K562 (cell line): ENCODE data around the gene DCAF6. TPM values are rescaled to one million over a fixed set of nuclear protein-coding genes. Genes with fewer than 3 reads are reported as not detected.

Source experiments
- ATAC-seq: fragments of 200-7000 bp; cut with Tn5 transposase; 3 replicates; pipeline ENCODE4 v1.9.1; 2020; ENCODE audit warnings: moderate library complexity
- BruUV-seq: library from RNA; stranded (reverse); fragments of 400-500 nt; replicated peaks from 2 replicates; lab custom pipeline; 2021; lab: Mats Ljungman, UMichigan
- CTCF ChIA-PET: fragments of 300-600 bp; formaldehyde crosslinking; extraction: SDS; loops from one replicate; lab custom pipeline; 2021; ENCODE audit warnings: low intra/inter-chr PET ratio; lab: Yijun Ruan, JAX
- POLR2A ChIA-PET: fragments of 300-600, 350-650 bp; sonication (Branson Sonifier 250); formaldehyde crosslinking; extraction: SDS; loops from one replicate; lab custom pipeline; 2021; ENCODE audit warnings: antibody characterized with exemption, inconsistent platforms; lab: Yijun Ruan, JAX
- DNase-seq, 4 experiments: peaks; one replicate each; pipeline versions ENCODE4 v3.0.0 to v3.0.0-alpha.2; 2011 to 2018; ENCODE audit warnings: low spot score in 3 of 4, mixed read lengths in 3 of 4; ENCODE audit errors: extremely low read depth in 1 of 4
- FAIRE-seq: peaks from 2 replicates; lab custom pipeline; 2011; peaks lifted over from hg19 to GRCh38; lab: Jason Lieb, UNC
- H2AFZ ChIP-seq: 2 replicates; pipeline ENCODE4 v1.6.0; 2011; ENCODE audit warnings: low read depth, low read length, control low read depth, inconsistent platforms
- H3K27ac ChIP-seq: fragments of 200-600 bp; 3 replicates; pipeline ENCODE4 v1.8.0; 2011; ENCODE audit warnings: low read depth, mild to moderate bottlenecking, control low read depth, inconsistent platforms, low read length, moderate library complexity, mixed read lengths; ENCODE audit errors: extremely low read depth
- H3K27me3 ChIP-seq, 2 experiments: fragments of 300-600 bp in 1 of 2; 2 replicates in 1 of 2; 3 replicates in 1 of 2; pipeline versions ENCODE4 v1.6.0 to v1.8.0; 2011; ENCODE audit warnings: inconsistent platforms in 2 of 2, low read length in 2 of 2, mild to moderate bottlenecking in 1 of 2, mixed read lengths in 1 of 2, moderate library complexity in 1 of 2; ENCODE audit not compliant: control insufficient read depth in 2 of 2, insufficient read depth in 2 of 2
- H3K36me3 ChIP-seq: fragments of 300-600 bp; 3 replicates; pipeline ENCODE4 v1.8.0; 2011; ENCODE audit warnings: mild to moderate bottlenecking, low read length, inconsistent platforms; ENCODE audit not compliant: control insufficient read depth, insufficient read depth
- H3K4me1 ChIP-seq, 2 experiments: fragments of 200-600 bp in 1 of 2; replicated peaks in 1 of 2; 2 replicates in 1 of 2; 3 replicates in 1 of 2; pipeline versions ENCODE4 v1.5.1 to v1.8.0; 2011; ENCODE audit warnings: inconsistent platforms in 2 of 2, low read length in 2 of 2, mild to moderate bottlenecking in 1 of 2, mixed read lengths in 1 of 2, moderate library complexity in 1 of 2; ENCODE audit not compliant: control insufficient read depth in 2 of 2, insufficient read depth in 2 of 2
- H3K4me2 ChIP-seq: 2 replicates; pipeline ENCODE4 v1.6.1; 2011; ENCODE audit warnings: low read length, control low read depth, inconsistent platforms, mixed read lengths; ENCODE audit not compliant: insufficient read depth
- H3K4me3 ChIP-seq: fragments of 200-600 bp; sonication (generic), shearing (Covaris generic); 2 replicates; pipeline ENCODE4 v1.5.1; 2016; ENCODE audit warnings: control low read depth, inconsistent platforms
- H3K79me2 ChIP-seq: fragments of 200-600 bp; 3 replicates; pipeline ENCODE4 v1.8.0; 2011; ENCODE audit warnings: low read length, inconsistent platforms; ENCODE audit not compliant: control insufficient read depth, insufficient read depth
- H3K9ac ChIP-seq, 2 experiments: 2 replicates each; pipeline versions ENCODE4 v1.6.0 to v1.6.1; 2011; ENCODE audit warnings: low read depth in 2 of 2, low read length in 2 of 2, control low read depth in 1 of 2, inconsistent platforms in 1 of 2, mild to moderate bottlenecking in 1 of 2, mixed read lengths in 1 of 2; ENCODE audit not compliant: insufficient read depth in 1 of 2
- H3K9me1 ChIP-seq: one replicate; pipeline ENCODE4 v1.6.0; 2011; ENCODE audit warnings: inconsistent platforms, mild to moderate bottlenecking, low read length, moderate library complexity; ENCODE audit not compliant: control insufficient read depth, insufficient read depth
- H3K9me3 ChIP-seq: replicated peaks from 2 replicates; pipeline ENCODE4 v1.5.1; 2011; ENCODE audit warnings: low read depth, low read length, inconsistent platforms; ENCODE audit not compliant: control insufficient read depth, insufficient read depth
- H4K20me1 ChIP-seq: replicated peaks from 2 replicates; pipeline ENCODE4 v1.6.1; 2011; ENCODE audit warnings: low read length, inconsistent platforms, mixed read lengths; ENCODE audit not compliant: control insufficient read depth, insufficient read depth
- ATF3 ChIP-seq, 2 experiments: fragments of 450-650 bp in 1 of 2; sonication (generic) in 1 of 2; formaldehyde crosslinking in 1 of 2; IDR thresholded peaks in 1 of 2; conservative IDR thresholded peaks in 1 of 2; 2 replicates each; pipeline versions ENCODE4 v1.6.1 to v1.8.1; 2016 to 2023; ENCODE audit warnings: mild to moderate bottlenecking in 2 of 2, moderate library complexity in 2 of 2, inconsistent platforms in 1 of 2, missing genetic modification reagents in 1 of 2
- FOSL1 ChIP-seq: fragments of 200-800 bp; sonication (Bioruptor generic); conservative IDR thresholded peaks from 2 replicates; pipeline ENCODE4 v1.6.1; 2016; ENCODE audit warnings: missing genetic modification characterization, missing compliant biosample characterization
- GABPA ChIP-seq: fragments of 200-800 bp; sonication (Bioruptor generic); conservative IDR thresholded peaks from 2 replicates; pipeline ENCODE4 v1.6.1; 2016; ENCODE audit warnings: low read depth, missing genetic modification characterization, missing compliant biosample characterization
- GABPB2 ChIP-seq: fragments of 250-450 bp; sonication (Bioruptor Pico); conservative IDR thresholded peaks from 2 replicates; pipeline ENCODE4 v1.5.1; 2021; ENCODE audit warnings: mild to moderate bottlenecking
- RBM17 ChIP-seq: fragments of 200-400 bp; formaldehyde crosslinking; IDR thresholded peaks from 2 replicates; pipeline ENCODE4 v1.6.1; 2017; ENCODE audit warnings: low read depth, mild to moderate bottlenecking, low read length, borderline replicate concordance
- TCF3 ChIP-seq: sonication (generic); formaldehyde crosslinking; IDR thresholded peaks from 2 replicates; pipeline ENCODE4 v1.4.0; 2020; ENCODE audit warnings: mild to moderate bottlenecking, missing genetic modification reagents
- WGBS: fragments of 100-300 bp; shearing (Covaris generic); methylation state at CpG from one replicate; pipeline ENCODE4 v1.1.6; 2016; ENCODE audit warnings: low coverage, mixed read lengths; ENCODE audit not compliant: insufficient coverage; ENCODE audit errors: missing lambda C conversion rate; 5-methylcytosine and 5-hydroxymethylcytosine counted together
- in situ Hi-C: fragments of 300-500 bp; cut with MboI; formaldehyde crosslinking; loops from 4 replicates; pipeline ENCODE4 v1.15.0; 2018; ENCODE audit warnings: inconsistent platforms, mixed read lengths
- intact Hi-C: fragments of 100-400 bp; cut with micrococcal nuclease; formaldehyde crosslinking; loops from 2 replicates; pipeline ENCODE4 v1.14.2; 2022
- polyA plus RNA-seq, 8 experiments: library from polyadenylated mRNA; depleted of rRNA in 4 of 8; stranded (reverse) in 5 of 8; unstranded in 3 of 8; fragments of >200 nt; fragmentation: Nextera tagmentation in 2 of 8; fragmentation: Illumina TruSeq in 1 of 8; extraction: Ambion mirVana in 2 of 8; extraction: Trizol in 1 of 8; gene quantifications; 2 replicates each; pipeline versions ENCODE4 v1.2.1 to v1.2.3, GENCODE V29; 2011 to 2014; ENCODE audit warnings: inconsistent platforms in 1 of 8, missing spikeins in 1 of 8
- total RNA-seq, 7 experiments: library from RNA; depleted of rRNA in 6 of 7; stranded (reverse); fragments of >200 nt in 6 of 7; fragmentation: Illumina TruSeq in 2 of 7; extraction: Trizol in 2 of 7; gene quantifications; 2 replicates each; pipeline versions ENCODE4 v1.2.1 to v1.2.3, GENCODE V29; 2011 to 2021; ENCODE audit warnings: low replicate concordance in 1 of 7
- TF ChIP-seq, protein P1 (sequence below): fragments of 450-650 bp; IDR thresholded peaks from 2 replicates; pipeline ENCODE4 v1.7.1; 2018; ENCODE audit warnings: mild to moderate bottlenecking, low read depth; ENCODE audit not compliant: partially characterized antibody

Gene DCAF6
- total and polyA plus RNA-seq, 9 of the 15 experiments (the other 6 are each of a cell fraction or from before 2014, with no cell fraction given): 19.1 to 102 (median 46.3) TPM

GRCh38 chr1:168065506-168065905, 129.0 kb downstream of the DCAF6 start:
- no peak for ATAC-seq
- POLR2A ChIA-PET: interaction anchor here (1.3 to 2.7 kb wide), 2 partner anchors 10 to 26 kb away, joined by 4 to 8 read pairs; no protein-coding TSS in a partner anchor
- H3K27me3 ChIP-seq: no peaks in the 10 kb centered on the region

More at GRCh38 chr1:168065506-168065905, 129.0 kb downstream of the DCAF6 start:
- no peaks in the 10 kb centered on the region for H3K9me3 ChIP-seq
- no peaks in the 10 kb centered on the region for H3K9me1 ChIP-seq
- intact Hi-C loops (no loop called here), in situ Hi-C loops (no loop called here)
- no peaks in the 10 kb centered on the region for H3K4me1 ChIP-seq
- H3K4me2 ChIP-seq: no peak overlapping the region
- no peak overlapping the region for H3K4me3 ChIP-seq
- H2AFZ ChIP-seq: no peak overlapping the region
- DNase-seq (no peak), FAIRE-seq (no peak)
- WGBS: 71% methylated on average over 3 of the region's 3 CpGs
- H3K27ac ChIP-seq: no peak overlapping the region
- no peak overlapping the region for H3K9ac ChIP-seq
- no TSS peak for BruUV-seq
- CTCF ChIA-PET: no interaction called here
- no peaks in the 10 kb centered on the region for H4K20me1 ChIP-seq
- no peaks in the 10 kb centered on the region for H3K79me2 ChIP-seq
- peaks cover 76% of the 10 kb centered on the region for H3K36me3 ChIP-seq
- peak; percentile 20; the same call in 1 of the 2 replicates for TF ChIP-seq TCF3 (CRISPR knock-in tag)
- TF ChIP-seq, protein P1, sequence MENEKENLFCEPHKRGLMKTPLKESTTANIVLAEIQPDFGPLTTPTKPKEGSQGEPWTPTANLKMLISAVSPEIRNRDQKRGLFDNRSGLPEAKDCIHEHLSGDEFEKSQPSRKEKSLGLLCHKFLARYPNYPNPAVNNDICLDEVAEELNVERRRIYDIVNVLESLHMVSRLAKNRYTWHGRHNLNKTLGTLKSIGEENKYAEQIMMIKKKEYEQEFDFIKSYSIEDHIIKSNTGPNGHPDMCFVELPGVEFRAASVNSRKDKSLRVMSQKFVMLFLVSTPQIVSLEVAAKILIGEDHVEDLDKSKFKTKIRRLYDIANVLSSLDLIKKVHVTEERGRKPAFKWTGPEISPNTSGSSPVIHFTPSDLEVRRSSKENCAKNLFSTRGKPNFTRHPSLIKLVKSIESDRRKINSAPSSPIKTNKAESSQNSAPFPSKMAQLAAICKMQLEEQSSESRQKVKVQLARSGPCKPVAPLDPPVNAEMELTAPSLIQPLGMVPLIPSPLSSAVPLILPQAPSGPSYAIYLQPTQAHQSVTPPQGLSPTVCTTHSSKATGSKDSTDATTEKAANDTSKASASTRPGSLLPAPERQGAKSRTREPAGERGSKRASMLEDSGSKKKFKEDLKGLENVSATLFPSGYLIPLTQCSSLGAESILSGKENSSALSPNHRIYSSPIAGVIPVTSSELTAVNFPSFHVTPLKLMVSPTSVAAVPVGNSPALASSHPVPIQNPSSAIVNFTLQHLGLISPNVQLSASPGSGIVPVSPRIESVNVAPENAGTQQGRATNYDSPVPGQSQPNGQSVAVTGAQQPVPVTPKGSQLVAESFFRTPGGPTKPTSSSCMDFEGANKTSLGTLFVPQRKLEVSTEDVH: no peak
- peak; percentile 38; the same call in 1 of the 2 replicates for TF ChIP-seq GABPA (tag)
- no peak for TF ChIP-seq RBM17
- TF ChIP-seq FOSL1 (tag): 0 out of 2 replicates have a peak, but pooled peaks have one; percentile 12
- TF ChIP-seq GABPB2 (CRISPR knock-in tag): no peak
- peak; percentile 39; the same call in 1 of the 2 replicates for TF ChIP-seq ATF3 (IDR thresholded peaks at IDR 0.05)
- TF ChIP-seq ATF3 (CRISPR knock-in tag; conservative IDR thresholded peaks at IDR 0.05): no peak
